ENCODE measurements around the gene SFI1. TPM values are rescaled to one million over a fixed set of nuclear protein-coding genes. Genes with fewer than 3 reads are reported as not detected.

Gene SFI1
- 8.5 to 11.7 TPM (median 11.3 TPM) in 5 replicates for total RNA-seq (2022; extraction: Qiagen RNA extraction; ENCODE audit: low read depth)

GRCh38 chr22:31496007-31496734, at the start of gene SFI1:
TSS of gene SFI1 (plus strand) at chr22:31496536. CDS start at chr22:31508285, 11,749 bp downstream.

GRCh38 chr22:31489632-31490495, 6.5 kb upstream of the SFI1 start, which contains the start of gene EIF4ENIF1:
TSS of gene EIF4ENIF1 (minus strand) at chr22:31489842. CDS start at chr22:31488718, 1,124 bp downstream.

GRCh38 chr22:31661851-31662667, 165.7 kb downstream of the SFI1 start, which contains the start of gene PISD:
TSS of gene PISD (minus strand) at chr22:31662215. CDS start at chr22:31662208, 7 bp downstream.

Other genes starting within 250 kb of the SFI1 start
- gene PIK3IP1, start 204.0 kb upstream of the SFI1 start, total RNA-seq (2022; extraction: Qiagen RNA extraction; ENCODE audit: low read depth) = 0.74 to 1.2 TPM (median 0.82 TPM) in 5 replicates
- gene PATZ1, start 150.2 kb upstream of the SFI1 start, total RNA-seq (2022; extraction: Qiagen RNA extraction; ENCODE audit: low read depth) = 17.1 to 21.6 TPM (median 20.9 TPM) in 5 replicates
- gene DRG1, start 96.9 kb upstream of the SFI1 start, total RNA-seq (2022; extraction: Qiagen RNA extraction; ENCODE audit: low read depth) = 55.6 to 85.2 TPM (median 58.7 TPM) in 5 replicates
- gene EIF4ENIF1, start 6.7 kb upstream of the SFI1 start, total RNA-seq (2022; extraction: Qiagen RNA extraction; ENCODE audit: low read depth) = 11.4 to 16.4 TPM (median 13.0 TPM) in 5 replicates
- 20.5 to 27.7 TPM (median 25.2 TPM) in 5 replicates for gene PISD, start 165.7 kb downstream of the SFI1 start, total RNA-seq (2022; extraction: Qiagen RNA extraction; ENCODE audit: low read depth)

Measured in A549 treated with GW870086 at 1 μM for 4 hours (cell line).